ENCODE measurements around the gene MLF2.

MLF2 gene

DNA sequence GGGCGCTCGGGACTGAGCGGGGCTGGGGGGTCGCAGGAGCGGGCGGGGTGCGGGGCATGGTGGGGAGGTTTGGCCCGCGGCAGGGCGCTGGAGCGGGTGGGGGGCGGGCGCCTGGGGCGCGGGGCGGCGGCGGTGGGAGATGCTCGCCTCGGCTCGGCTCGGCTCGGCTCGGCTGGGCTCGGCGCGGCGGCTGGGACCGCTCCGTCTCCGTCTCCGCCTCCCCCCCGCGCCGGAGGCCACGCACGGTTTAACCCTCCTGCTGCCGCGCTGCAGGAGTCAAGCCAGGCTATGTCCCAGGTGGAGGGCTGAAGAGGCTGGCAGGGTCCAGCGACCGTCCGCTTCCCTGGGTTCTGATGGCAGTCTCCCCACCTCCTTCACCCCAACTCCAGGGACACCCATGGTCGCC is 52.3 kb downstream of the MLF2 start, which contains the start of gene PIANP:
TSS of gene PIANP (minus strand) at position 170 of the 406 bp plus-strand sequence. CDS start 2,754 bp downstream, outside the sequence.
- peak; percentile 40 for DNase-seq

DNA sequence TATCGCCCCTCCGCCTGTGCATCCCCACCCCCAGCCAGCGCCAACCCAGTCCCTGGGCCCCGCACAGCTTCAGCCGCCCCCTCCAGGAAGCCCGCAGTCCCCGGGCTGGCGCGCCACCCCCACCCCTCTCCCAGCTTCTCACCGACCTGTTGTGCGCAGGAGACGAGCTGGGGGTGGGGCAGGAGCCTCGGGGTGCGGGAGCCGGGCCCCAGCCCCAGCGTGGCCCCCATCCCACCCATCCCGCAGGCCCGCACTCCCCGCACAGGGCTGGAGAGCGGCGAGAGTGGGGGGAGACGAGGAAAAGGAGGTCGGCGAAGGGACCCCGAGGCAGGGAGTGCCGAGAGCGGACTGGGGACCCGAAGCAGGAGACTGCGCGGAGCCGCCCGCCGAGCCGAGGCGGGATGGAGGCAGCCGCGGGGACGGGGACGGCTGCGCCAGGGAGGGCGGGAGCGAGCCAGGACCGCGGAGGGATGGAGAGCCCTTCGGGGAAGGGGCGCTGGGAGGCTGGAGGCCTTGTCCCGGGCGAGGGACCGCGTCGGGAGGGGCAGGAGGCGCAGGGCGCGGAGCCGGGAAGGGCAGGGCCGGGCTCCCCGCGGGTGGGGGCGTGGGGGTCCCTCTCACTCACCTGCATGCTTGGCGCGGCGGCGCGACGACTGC is 52.8 kb downstream of the MLF2 start:
- Mint-ChIP-seq H3K27me3 (peaks cover 68% of the 10 kb centered on the region), H3K4me3 (peak overlapping the region; percentile 61 to 70), H3K27ac (no peak overlapping the region), H3K4me1 (peaks cover 33% of the 10 kb centered on the region), H3K9me3 (no peaks in the 10 kb centered on the region)
- no peak for DNase-seq
- ATAC-seq = peak; percentile 54

More for the DNA sequence above, 52.3 kb downstream of the MLF2 start, which contains the start of gene PIANP:
- Mint-ChIP-seq H3K27ac (peak within 1 kb of the TSS in 1 of 2 donors; percentile 81), H3K9me3 (no peaks in the 10 kb centered on the region), H3K4me1 (peaks cover 33% of the 10 kb centered on the region), H3K27me3 (peaks cover 74% of the 10 kb centered on the region), H3K4me3 (peak within 1 kb of the TSS; percentile 71 to 80)
- peak; percentile 75 for ATAC-seq

- Mint-ChIP-seq H3K4me1 (peaks cover 33% of the 10 kb centered on the region), H3K9me3 (no peaks in the 10 kb centered on the region), H3K27me3 (peaks cover 62% of the 10 kb centered on the region), H3K27ac (peak overlapping the region in 1 of 2 donors; percentile 81), H3K4me3 (peak overlapping the region; percentile 61 to 70)
- ATAC-seq (no peak), DNase-seq (no peak)
Measured at GRCh38 chr12:6699259-6699988, 53.5 kb downstream of the MLF2 start.

- no peak overlapping the region for H3K4me3 Mint-ChIP-seq
- ATAC-seq (no peak), DNase-seq (no peak)
- no peaks in the 10 kb centered on the region for H3K9me3 Mint-ChIP-seq
- H3K27ac Mint-ChIP-seq = no peak overlapping the region
- H3K27me3 Mint-ChIP-seq = peaks cover 52% of the 10 kb centered on the region
- H3K4me1 Mint-ChIP-seq = peaks cover 31% of the 10 kb centered on the region
Measured at GRCh38 chr12:6698352-6699046, 54.4 kb downstream of the MLF2 start.

All from stimulated activated naive CD8-positive, alpha-beta T cell treated with anti-CD3 and anti-CD28 coated beads, Interleukin-15, amount 100 ng/mL, for 72 hours (primary cell).